NCI-H187 treated with DMSO at 0.1 percent for 48 hours (cell line): ENCODE results near the gene AP3S1.
"Not testable (repeated sequence)": the region's sequence is repeated elsewhere in the genome, so short reads cannot be mapped to it uniquely, and the experiment has no call there.

Source experiments
- DNase-seq: peaks from one replicate; lab custom pipeline; 2025; lab: John Stamatoyannopoulos, UW

Gene AP3S1

DNA sequence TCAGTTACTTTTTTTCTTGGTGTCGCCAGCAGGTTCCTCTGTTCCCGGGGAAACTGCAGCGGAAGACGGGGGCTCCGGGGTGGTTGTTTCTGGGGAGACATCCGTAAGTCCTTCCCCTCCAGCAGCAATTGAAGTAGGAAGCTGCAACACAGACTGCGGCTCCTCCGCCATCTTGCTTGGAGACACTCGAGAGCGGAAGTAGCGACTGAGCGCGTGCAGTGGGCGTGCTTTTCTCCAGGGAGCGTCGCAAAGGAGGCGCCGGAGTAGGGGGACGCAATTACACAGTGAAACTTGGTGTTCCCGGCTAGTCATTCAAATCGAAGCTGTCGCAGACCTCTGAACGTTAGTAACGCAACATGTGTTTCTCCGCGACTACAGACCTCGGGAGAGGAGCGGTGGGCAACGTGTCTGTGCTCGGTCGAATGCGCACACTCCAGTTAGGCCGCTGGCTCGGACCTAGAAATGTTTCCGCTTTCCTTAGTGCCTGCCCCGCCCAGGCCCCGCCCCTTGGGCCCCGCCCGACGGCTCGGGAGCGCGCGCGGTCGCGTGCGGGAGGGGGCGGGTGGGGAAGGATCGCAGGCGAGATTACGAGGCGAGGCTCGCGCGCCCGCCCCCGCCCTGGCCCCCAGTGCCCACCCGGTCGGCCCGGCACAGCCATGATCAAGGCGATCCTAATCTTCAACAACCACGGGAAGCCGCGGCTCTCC, at the start of gene AP3S1, which contains the start of gene ATG12:
AP3S1 (plus strand) TSS at position 554 of the 707 bp plus-strand sequence; CDS start at position 657, 103 bp downstream.
ATG12 (minus strand) TSS at position 184 of the 707 bp plus-strand sequence; CDS start at position 171, 13 bp downstream.
- peak; percentile 62 for DNase-seq

GRCh38 chr5:115795700-115796099, 46.0 kb upstream of the AP3S1 start:
- no peak for DNase-seq

DNA sequence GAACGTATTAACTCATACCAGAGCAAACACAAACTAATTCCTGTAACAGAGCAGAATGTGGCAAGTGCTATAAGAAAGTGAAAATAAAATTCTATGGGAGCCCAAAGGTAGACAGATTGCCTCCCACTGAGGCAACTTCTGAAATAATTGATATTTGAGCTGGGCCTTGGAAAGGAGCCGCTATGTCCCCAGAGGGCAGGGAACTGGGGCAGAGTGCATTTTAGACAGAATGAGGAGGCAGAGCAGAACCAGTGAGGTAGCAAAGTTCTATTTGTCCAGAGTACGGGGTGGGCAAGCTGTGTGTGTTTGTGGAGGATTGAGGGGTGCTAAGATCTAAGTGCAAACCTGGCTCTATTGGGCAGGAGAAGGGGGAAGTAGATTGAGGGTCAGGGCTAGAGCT, 45.1 kb upstream of the AP3S1 start:
- no peak for DNase-seq

DNA sequence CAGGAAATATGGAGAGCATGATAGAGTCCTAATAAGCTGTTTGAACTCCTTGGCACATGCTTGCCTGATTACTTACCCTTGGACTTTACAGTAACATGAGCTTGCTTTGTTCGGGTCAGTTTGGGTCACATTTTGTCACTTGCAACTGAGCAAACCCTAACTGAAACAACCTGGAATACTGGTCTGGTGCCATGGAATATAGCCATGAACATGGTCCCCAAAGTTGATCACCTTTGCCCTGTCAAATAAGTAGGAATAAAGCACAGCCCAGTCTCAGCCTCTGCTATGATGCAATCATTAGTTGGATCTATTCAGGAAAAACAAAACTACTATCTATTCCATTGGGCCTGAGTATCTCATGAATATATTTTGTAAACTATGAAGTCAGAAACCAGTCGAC, 43.5 kb upstream of the AP3S1 start:
- DNase-seq: no peak

DNA sequence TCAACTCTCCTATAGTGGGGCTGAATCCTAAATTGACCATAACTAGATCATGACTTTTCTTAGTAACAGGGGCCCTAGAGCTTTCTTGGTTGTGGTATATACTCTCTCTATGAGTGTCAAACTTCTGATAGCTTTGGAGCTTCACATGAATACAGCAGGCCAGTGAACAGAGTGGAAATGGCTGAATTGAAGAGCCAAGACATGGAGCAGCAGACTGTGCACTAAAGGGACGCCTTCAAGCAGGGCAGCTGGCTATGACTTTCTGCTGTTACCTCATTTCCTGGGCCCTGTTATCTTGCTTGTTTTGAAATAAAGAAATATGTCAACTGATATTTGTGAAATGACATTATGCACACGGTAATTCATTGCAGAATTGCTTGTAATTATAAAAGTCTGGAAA, 41.6 kb upstream of the AP3S1 start:
- no peak for DNase-seq

GRCh38 chr5:115801152-115801551, 40.6 kb upstream of the AP3S1 start:
- DNase-seq: no peak

- no peak for DNase-seq
Measured at GRCh38 chr5:115801984-115802383, 39.8 kb upstream of the AP3S1 start.

- DNase-seq: no peak
Measured at GRCh38 chr5:115806986-115807653, 34.6 kb upstream of the AP3S1 start.

DNA sequence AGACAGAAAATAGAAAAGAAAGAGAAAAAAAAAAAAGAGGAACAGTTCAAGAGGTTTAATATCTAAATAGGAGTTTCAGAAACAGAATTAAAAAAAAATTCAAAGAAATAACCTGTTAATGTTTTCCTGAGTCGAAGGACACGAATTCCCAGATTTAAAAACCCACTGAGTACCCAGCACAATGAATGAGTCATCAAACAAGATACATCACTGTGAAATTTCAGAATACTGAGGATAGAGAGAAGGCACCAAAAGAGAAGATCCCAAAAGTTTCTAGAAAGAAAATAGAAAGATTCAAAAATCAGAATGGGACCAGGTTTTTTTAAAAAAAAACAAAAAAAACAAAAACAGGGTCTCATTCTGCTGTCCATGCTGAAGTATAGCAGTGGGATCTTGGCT, 34.1 kb upstream of the AP3S1 start:
- no peak for DNase-seq

GRCh38 chr5:115808066-115808465, 33.7 kb upstream of the AP3S1 start:
- not testable (repeated sequence) for DNase-seq

GRCh38 chr5:115809946-115810345, 31.8 kb upstream of the AP3S1 start:
- no peak for DNase-seq

GRCh38 chr5:115810761-115811160, 31.0 kb upstream of the AP3S1 start:
- DNase-seq: no peak

DNA sequence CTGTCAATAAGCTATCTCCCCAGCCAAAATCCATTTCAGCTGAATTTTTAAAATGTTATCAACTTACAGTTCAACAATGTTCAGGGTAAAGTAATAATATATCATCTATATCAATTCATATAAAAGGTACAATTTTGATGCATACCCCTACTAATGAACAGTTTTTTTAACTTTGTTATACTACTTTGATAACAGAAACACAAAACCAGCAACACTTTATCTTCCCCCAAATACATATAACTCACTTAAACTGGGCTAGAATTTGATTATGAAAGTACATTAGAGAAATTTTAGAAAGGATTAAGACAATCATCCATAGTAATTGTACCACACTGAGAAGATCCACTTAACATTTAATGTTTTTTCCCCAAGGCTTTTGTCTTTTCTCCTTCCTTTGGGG, 30.3 kb upstream of the AP3S1 start:
- no peak for DNase-seq

GRCh38 chr5:115812372-115812771, 29.4 kb upstream of the AP3S1 start:
- no peak for DNase-seq

DNA sequence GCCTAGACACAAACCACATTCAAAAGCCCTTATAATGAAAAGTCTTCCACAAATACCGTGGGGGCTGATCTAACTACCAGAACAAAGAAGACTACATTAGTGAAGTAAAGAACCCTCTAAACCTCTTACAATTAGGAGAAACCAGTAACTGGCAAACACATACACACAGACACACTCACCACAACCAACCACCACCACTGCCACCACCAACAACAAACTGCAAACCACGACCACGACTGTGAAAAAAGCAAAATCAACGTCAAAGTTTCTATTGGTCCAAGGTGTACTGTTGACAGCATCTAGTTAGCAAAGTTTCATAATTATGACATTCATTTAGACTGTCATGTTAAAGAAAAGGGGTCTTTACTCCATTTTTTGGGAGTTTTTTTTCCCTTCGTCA, 28.0 kb upstream of the AP3S1 start:
- no peak for DNase-seq

- no peak for DNase-seq
Measured at GRCh38 chr5:115815006-115815692, 26.6 kb upstream of the AP3S1 start.

GRCh38 chr5:115815693-115816225, 26.0 kb upstream of the AP3S1 start:
- no peak for DNase-seq

- no peak for DNase-seq
Measured at GRCh38 chr5:115816226-115817081, 25.3 kb upstream of the AP3S1 start, which contains the start of gene CDO1. CDO1 (minus strand) TSS chr5:115816659; CDS start chr5:115816397, 262 bp downstream.

DNA sequence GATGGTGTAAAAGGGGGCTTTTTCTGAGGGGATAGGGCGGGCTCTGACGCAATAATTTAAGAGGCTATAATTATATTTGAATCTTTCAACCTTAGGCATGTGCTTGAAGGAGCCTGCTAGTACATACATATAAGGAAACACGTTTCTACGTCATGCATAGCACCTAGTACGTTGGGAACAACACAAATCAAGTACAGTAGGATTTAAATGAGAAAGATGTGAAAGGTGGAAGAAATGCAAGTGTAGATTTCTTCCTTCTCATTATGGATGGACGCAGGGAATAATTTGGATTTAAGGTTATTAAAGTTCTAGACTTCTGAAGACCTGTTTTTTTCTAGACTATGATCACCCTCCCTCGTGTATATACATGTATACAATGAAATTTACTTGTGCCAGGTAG, 24.3 kb upstream of the AP3S1 start:
- no peak for DNase-seq

GRCh38 chr5:115818821-115819220, 22.9 kb upstream of the AP3S1 start:
- no peak for DNase-seq

- DNase-seq: no peak
Measured at GRCh38 chr5:115820846-115821245, 20.9 kb upstream of the AP3S1 start.

- DNase-seq: not testable (repeated sequence)
Measured at GRCh38 chr5:115824983-115825382, 16.8 kb upstream of the AP3S1 start.
